NAMALWA (cell line): ENCODE measurements around the gene TOP3B.

Source experiments
- DNase-seq: peaks from one replicate; pipeline ENCODE4 v3.0.0-alpha.2; 2015; ENCODE audit warnings: low spot score

The TOP3B gene

DNA sequence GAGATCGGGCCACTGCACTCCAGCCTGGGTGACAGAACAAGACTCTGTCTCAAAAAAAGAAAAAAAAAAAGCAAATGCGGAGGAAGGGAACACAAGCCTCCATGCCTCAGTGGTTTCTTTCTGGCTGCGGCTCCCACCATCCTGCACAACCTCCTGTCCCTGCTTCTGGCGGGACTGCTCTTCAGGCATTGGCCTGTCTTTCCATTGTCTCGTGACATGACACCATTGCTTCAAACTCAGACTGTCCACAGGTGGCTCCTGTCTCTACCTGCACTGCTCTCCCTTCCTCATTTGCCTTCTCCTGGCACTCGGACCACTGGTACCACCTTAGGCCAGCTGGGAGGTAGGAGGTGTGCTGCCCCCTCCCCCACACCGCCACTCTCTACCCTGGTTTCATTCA, 19.3 kb downstream of the TOP3B start:
- no peak for DNase-seq

DNA sequence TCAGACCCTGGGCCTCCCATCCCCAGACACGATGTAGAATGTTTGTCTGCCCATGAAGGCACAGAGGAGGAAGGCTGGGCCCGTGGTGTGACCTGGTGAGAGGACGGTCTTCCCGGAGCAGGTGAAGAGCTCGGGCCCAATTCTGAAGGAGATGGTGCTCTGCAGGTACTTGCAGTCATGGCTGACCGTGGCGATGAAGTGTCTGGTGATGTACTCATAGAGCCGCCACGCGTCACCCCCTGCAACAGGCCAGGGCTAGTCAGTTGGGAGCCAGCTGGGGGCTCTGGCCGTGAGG, 20.0 kb downstream of the TOP3B start:
- no peak for DNase-seq

DNA sequence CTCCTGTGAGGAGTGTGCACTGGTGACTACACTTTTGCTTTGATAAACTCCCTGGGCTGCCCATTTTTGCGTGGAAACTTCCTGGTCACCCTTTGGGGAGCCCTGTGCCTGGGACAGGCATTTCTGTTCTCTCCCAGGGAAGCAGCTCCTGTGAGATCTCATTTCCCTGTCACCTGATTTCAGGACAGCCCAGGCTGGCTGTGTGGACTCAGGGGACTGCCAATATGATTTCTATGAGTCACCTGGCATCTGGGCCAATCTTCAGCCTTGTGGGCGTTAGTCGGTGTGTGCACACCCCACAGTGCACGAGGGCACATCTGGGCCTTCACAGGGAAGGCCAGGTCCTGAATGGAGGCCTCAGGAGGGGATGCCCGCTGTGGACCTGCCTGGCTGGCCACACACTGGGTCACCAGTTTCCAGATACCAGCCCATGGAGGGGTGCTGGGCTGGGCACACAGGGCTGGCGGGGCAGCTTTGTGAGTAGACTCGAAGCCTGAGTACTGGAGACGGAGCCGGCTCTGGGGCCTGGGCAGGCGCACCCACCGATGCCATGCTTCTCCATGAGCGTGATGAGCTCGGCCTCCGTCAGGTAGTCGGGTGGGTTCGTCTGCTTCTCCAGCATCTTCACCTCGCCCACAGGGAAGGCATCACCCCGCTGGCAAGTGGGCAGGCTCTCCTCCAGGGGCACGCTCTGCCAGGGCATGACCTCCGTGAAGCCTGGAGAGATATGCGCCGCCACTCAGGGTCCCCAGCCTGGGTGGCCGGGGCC, 20.5 kb downstream of the TOP3B start:
- no peak for DNase-seq

DNA sequence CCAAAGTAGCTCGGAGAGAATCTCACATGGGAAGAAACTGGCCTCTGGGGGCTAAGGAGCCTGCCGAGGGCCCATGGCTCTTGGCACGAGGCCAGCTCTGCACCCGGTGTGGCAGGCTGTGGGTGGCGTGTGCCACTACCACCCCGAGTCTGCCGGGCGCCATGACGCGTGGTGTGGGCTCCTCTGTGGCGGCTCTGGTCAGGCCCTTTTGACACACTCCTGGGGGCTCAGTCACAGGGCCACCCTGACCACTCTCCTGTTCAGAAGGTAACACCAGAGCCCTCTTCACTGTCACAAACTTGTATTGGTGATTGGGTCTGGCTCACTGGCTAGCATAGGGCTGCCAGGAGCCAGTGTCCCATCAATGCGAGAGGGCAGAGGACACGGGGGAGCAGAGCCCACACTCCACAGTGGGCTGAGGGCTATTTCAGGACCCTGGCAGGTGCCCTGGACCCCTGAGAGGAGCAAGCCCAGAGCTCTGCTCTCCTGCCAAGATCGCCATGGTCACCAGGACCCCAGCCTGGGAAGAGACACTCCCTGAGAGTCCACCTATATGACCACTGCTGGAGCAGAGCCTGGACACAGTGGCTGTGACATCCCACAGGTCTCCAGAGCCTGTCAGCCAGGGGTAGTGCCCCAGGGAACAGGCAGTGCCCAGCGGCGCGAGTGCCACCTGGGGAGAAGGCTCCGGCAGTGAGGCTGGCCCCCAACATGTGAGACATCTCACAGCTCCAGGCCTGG, 21.3 kb downstream of the TOP3B start:
- DNase-seq, result no peak

DNA sequence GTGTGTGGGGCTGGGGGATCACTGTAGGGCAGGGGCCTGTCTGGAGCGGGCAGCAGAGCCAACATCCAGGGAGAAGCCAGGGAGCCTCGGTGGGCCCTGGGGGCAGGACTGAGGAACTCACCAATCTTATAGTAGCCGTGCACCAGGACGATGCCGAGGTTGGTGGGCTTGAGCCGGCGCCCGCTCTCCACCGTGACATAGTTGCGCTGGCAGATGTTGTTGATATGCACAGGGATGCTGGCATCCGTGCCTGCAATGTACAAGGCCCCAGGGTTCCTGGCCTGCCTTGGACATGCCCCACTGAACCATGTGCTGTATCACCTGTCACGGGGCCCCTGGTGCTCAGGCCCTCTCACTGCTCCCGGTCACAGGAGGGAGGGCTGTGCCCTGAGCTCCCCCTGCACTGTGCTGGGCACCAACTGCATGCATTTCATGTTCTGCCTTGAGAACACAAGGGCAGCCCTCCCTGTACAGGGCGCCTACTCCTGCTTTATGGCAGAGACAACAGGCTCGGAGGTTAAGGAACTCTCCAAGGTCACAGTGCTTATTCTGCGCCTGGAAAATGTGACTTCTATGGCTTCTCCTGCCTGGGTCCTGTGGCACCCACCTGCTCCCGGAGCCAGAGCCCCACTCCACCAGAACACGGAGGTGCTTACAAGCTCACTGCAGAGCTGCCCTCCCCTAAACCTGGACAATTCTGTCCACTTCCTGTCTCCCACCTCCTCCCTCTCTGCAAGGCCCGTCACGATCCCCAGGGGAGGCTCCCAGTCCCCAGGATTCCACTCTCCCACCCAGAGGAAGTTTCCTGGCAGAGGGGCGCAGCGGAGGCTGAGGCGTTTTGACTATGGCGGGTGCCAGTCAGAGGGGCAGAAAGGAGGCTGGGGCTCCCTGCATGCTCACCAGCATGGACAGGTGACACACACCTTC, 22.1 kb downstream of the TOP3B start:
- DNase-seq, result no peak

DNA sequence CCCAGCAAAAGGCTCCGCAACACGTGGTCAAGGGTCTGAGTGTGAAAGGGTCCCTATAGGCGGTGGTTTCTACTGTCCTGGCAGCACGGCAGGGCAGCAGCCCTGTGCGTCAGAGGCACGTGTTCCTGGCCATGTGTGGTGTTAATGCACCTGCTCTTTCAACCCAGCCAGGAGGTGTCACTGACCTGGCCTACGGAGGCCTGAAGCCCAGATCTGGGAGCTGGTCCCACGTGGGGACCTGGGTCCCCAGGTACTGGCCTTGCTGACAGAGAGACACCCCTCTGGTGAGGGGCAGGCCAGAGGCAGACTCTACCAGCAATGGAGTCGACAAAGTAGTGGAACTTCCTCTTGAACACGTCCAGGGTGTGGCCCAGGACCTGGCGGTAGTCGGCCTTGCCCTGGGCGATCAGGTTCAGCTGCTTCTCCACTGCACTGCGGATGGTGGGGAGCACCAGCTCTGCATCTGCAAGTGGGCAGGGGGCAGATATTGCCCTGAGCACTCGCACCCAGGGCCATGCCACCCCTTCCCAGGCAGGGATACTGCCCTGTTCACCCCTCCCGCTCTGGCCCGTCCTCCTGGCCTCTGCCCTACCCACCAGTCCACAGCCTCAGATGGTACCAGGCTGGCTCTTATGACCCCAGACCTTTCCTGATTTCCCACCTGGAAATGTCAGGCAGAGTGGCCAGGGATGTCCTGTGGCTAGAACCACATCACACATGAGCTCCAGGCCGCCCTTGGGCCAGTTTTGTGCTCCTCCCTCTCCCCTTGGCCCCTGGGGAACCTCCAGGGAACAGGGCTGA, 23.1 kb downstream of the TOP3B start:
- no peak for DNase-seq

DNA sequence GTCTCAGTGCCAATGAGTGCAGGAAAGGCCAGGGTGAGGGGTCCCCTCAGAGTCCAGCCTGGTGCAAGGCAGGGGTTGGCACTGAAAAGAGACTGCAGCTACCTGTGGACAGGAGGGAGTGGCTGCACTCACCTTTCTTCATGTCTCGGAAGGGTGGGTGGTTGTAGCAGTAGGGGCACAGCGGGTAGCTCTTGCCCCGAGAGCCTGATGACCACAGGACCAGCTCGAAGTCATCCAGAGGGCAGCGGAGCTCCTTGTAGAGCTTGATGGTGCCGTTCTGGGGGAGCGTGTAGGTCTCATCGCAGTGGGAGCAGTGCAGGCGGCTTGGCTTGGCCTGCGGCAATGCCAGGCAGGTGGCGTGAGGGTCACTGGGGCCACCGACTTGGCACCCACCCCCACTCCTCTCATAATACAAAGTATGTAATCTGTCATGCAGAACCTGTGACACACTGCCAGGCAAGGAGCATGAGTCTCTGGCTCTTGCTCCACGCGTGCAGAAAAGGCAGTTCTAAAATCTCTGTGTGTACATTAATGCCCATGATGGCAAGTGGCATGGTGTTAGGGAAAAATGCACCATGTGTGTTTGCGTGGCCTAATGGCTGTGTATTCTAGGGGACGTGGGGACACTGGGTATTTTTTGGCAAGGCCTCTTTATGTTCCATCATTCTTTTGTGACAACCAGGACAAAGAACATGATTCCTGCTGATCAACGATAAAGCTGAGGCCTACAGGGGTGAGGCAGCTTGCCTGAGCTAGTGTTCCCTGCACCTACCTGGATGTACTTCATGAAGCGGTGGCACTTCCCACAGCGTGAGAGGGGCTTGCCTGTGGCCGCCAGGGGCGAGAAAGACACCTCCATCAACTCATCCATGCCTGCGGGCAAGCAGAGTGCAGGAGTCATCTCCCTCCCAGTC, 24.0 kb downstream of the TOP3B start:
- DNase-seq, result no peak

DNA sequence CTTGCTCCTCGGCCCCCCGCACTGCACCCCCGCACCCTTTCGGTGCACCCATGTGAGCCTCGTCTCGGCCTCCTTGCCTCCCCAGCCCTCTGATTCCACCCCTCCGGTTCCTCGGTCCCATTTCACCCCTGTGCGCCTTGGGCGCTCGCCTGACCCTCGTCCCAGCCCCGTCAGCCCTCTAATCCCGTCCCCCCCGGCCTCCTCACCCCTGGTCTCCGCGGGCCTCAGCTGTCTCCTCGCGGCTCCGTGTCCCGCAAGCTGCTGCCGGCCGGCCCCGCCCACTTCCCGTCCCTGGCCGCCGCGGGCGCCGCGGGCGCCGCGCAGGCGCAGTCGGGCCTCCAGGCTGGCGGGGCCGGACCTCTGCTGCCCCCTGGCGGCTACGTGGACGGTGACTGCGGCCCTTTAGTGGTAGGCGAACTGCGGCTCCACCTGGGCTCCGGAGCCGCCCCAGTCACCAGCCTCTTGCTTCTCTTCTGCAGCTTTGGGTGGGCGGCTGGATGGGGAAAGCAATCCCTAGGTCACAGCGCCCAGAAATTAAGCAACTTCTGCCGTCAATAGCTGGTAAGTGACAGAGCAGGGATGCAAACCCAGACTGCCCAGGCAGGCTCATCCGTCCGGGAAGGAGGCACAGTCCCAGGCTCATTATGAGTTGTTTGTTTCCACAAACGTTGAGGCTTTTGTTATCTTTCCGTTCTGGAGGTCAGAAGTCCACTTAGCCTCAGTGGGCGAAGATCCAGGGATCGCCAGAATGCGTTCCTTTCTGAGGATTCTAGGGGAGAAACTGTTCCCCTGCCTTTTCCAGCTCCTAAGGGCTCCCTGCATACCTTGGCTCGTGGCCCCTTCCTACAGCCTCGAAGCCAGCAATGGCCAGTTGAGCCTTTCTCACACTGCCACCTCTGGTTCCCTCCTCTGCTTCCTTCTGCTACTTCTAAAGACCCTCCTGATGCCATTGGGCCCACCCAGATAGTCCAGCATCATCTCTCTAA, 29.7 kb downstream of the TOP3B start, which contains the start of gene PPM1F:
Gene PPM1F, minus strand, starts transcription at position 263 of the 986 bp plus-strand sequence. CDS start 6,800 bp downstream, outside the sequence.
- peak; percentile 88 for DNase-seq

DNA sequence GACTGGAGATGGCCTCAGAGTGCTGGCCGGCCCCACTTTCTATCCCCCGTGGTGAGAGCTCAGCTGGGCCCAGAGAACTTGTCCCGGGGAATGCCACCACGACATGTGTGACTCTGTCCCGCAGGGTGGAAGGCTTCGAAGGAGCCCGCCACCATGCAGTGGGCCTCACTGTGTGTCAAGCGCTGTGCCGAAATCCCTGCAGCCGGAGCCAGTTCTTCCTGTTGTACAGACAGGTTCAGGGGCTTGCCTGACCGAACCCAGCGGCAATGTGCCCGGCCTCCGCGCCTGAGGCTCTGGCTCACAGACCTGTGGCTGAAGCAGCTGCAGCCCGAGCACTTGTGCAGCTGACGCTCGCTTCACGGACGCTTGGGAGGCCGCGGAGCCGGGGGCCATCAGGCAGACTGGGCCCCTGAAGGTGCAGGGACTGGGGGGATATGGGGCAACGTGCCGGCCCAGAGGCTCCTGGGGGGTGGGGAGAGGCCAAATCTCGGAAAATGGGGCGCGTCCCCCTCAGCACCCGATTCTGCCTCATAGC, 30.6 kb downstream of the TOP3B start:
- DNase-seq, result peak; percentile 66

DNA sequence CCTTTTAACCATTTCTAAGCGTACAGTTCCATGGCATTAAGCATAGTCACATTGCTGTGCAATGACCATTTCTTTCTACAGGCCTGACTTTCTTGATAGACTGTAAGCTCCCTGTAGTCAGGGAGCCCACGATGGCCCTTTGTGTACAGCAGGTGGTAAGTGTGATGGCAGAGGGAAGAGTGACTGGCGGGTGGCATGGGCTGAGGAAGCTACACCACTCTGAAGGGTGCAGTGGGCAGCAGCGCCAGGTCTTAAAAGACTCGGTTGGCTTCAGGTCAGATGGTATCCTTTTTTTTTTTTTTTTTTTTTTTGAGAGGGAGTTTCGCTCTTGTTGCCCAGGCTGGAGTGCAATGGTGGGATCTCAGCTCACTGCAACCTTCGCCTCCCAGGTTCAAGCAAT, 31.5 kb downstream of the TOP3B start:
- DNase-seq, result no peak

DNA sequence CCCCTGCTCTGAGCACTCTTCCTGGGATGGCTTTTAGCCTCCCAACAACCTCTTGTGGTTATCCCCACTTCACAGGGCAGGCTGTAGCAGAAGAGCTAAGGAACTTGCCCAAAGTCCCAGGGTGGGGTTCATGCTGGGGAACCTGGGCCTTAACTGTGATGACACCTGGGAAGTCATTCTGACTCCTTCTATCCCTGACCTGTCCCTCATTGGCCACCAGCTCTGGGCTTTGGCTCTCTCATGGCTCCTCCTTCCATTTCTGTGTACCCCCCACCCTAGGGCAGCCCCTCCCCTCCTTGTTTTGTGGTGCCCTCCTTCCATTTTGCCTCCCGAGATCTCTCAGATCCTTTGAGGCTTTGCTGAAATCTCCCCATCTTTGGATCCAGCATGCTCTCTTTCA, 32.6 kb downstream of the TOP3B start:
- DNase-seq, result no peak

DNA sequence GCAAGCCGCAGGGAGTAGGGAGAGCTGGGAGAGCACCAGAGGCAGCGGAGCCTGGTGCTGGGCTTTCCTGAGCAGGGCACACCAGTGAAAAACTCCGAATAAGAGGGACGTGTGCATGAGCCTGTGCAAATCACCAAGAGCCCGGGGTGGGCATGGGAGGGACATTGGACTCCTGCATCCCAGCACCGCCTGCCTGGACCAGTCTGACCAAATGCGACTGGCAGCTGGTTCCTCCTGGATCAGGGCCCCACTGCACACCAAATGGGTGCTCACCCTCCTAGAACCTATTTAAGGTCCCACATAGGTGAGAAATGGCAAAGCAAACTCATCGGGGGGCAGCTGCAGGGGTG, 33.0 kb downstream of the TOP3B start:
- no peak for DNase-seq

DNA sequence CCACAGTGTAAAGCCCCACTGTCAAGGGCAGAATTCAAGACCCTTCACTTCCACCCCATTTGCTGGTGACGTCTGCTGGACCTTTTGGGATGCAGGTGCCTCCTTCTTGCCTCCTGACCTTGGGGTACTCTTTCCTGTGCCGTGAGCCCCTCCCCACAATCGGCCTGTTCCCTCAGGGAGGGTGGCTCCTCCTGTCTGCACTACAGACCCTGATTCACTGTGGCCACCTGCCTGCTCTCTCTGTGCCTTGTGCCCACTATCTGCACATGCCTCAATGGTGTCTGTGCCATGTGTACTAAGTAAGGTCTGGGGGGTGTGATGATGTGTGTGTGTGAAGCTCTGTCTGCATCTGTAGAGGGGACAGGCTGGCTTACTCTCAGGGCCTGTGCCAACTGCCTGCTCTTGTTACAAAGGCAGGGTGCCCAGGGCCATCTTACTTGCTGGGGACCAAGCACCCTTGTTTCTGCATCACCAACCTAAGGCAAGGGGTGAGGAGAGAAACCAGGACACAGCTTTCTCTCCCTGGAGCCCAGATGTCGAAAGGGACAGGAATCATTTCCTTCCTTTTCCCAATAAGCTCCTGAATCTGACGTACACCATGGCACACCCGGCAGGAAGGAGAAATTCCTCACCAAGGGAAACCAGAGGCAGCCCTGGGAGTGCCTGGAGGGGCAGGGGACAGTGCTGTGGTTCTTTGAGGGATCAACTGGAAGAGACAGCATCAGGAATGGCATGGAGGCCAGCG, 33.6 kb downstream of the TOP3B start:
- no peak for DNase-seq

DNA sequence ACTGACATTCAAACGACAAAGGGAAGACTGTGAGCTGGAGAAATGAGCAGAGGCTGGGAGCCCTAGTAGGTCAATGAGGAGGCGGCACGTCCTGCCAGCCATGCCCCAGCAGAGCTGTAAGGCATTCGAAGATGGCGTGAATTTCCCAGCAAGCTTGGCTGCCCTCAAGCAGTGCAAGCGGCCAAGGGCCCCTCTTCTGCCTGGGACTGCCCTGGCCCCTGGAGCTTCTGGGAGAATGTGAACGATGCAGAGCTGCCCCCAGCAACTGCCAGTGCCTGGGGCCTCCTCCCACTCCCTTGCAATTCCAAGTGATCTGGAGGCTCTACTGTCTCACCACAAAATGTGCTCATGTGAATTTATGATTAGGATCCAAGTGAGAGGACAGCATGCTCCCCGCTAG, 34.2 kb downstream of the TOP3B start:
- no peak for DNase-seq

DNA sequence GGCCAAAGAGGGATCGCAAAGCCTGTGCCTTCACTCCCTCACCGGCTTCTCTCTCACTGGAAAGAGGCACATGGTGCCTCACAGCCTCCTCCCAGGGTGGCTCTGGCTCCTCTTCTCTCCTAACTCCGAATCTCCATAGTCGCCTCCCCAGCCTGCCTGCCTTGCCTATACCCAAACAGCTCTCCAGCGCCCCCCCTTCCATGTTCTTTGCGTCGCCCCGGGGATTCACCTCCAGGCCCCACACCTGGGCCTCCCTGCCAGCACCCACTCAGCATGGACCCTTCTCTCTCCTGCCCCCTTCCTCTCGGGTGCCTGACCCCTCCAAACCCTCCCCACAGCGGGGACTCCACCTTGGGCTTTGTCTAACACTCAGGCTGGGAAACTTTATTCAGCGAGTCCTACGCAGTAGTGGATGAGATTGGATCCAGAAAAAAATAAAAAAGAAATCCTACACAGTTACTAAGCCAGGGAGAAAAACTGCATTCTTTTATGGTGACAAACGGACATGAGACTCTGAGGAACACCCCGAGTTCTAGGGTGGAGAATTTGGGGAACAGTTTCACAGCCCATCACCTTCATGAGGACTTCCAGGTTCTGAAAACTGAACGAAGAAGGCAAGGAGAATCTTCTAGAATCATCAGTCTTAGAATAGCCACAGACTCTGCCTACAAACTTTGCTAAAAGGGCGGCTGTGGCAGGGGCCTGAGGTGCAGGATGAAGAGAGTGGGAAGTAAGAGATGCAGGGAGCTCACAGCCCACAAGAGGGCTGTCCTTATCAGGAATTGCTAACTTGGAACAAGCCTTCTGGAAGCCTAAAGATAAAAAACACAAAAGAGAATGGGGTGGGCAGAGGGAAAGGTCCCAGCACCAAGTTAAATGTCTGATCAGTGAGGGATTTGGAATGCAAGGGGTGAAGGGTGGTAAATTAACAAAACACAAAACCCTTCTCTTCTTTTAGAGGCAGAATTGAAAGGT, 35.3 kb downstream of the TOP3B start:
- DNase-seq, result no peak

DNA sequence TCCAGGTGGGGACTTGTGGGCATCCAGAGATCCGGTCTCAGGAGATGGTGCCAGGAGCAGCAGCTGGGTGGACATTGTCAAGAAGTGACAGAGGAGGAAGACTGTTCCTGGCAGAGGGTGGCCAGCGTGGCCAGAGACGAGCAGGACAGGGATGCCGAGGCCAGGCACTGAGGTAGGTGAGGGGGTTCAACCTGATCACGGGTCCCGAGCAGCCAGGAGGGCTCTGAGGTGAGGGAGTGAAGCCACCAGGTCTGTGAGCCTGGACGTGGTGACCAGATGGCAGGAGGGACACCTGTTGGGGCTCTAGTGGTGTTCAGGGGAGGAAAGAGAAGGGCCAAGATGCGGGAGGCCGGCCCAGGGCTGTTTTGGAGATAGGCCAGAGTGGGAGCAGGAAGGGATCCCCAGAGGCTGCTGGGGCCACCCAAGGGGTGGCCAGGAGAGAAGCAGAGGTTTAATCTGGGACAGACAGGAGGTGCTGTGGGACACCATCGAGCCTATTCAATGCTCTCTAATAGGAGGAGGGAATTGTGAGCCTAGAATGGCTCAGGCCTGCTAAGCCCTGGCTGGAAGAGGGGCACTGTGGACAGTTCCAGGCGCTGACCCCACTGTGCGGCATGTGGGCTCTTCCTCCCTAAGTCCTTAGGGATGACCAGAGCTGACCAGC, 36.2 kb downstream of the TOP3B start:
- DNase-seq, result no peak
